Activated T-helper 1 cell treated with anti-CD3 and anti-CD28 coated beads, Interleukin-2, amount 50 U/mL, for 16 hours (primary cell): ENCODE measurements around the gene NLRC4.
"Not testable (repeated sequence)": the region's sequence is repeated elsewhere in the genome, so short reads cannot be mapped to it uniquely, and the experiment has no call there.

Source experiments
- DNase-seq, 2 donors: peaks; one replicate each; pipeline ENCODE4 v3.0.0-alpha.2; 2020; ENCODE audit warnings: low read depth in 1 of 2, low spot score in 1 of 2

Gene NLRC4

DNA sequence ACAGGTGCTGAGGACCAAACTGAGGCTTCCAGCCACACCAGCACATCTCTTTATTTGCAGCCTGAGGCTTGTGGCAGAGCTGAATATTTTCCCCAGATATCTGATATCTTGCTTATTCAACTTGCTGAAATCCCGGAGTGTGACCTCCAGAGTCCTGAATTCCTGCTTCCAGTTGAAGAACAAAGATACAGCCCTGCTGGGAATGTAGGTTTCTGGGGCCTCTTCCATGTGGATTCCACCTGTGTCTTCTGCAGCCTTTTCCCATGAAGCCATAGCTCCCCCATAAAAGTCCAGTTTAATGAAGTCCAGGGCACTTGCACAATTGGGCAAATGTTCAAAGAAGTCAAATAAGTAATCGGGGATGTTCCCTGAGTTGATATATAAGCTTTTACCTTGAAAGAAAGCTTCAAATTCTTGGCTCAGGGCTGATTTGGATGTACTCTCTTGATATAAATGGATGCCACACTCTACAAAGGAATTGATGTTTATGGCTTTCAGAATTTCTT is 14.9 kb downstream of the NLRC4 start:
- no peak for DNase-seq

DNA sequence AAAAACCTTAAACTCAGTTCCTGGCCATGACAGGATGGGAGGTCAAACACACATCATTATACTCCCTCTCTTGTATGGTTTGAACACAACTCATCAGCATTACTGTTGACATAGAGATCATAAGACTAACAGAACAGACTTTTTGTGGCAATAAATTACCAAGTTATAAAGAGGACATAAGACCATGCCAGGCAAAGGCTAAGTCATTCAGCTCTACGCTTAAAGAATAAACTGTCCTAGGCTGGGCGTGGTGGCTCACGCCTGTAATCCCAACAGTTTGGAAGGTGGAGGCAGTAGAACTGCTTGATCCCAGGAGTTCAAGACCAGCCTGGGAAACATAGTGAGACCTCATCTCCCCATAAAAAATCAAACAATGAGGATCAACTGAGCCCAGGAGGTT is 16.4 kb downstream of the NLRC4 start:
- DNase-seq: no peak

- no peak for DNase-seq
These were observed 17.8 kb downstream of the NLRC4 start for GRCh38 chr2:32246911-32247310.

GRCh38 chr2:32242331-32242730 is 22.4 kb downstream of the NLRC4 start:
- no peak for DNase-seq

DNA sequence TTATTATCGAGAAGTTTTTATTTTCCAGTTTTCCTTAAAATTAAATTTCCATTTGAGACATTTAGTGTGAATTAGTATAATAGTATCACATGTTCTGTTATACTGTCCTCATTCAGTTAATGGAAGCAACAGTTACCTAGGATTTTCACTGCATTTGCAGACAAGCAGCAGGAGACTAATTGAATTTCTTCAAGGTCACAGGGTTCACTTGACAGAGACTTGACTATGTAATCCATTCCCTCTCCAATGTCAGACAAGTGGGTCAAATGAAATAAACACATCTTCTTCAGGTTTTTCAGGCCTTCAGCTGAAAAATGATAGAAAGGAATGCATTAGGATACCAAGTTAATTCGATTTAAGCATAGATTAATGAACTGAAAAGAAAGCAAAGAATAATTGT is 26.7 kb downstream of the NLRC4 start:
- DNase-seq: no peak

- DNase-seq: no peak
These were observed 27.2 kb downstream of the NLRC4 start for GRCh38 chr2:32237488-32237887.

DNA sequence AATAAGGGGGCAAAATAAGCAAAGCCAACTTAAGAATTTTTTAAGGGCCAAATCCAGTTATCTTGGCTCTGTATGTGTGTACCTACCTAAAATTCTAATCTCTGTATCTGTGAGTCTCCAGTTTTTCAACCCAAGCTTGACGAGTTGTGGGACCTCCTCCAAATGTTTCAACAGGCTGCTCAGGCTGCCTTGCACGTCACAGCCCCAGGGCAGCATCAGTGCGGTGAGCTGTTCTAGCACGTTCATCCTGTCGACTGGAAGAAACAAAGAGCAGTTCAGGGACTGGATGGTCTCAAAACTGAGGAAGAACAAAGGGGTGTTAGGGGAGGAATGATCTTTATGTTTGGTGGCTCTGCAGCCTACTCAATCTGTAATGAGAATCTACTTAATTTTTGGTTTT is 29.4 kb downstream of the NLRC4 start:
- DNase-seq: no peak

GRCh38 chr2:32231959-32232358 is 32.7 kb downstream of the NLRC4 start:
- no peak for DNase-seq

- DNase-seq: no peak
These were observed 35.1 kb downstream of the NLRC4 start for GRCh38 chr2:32229635-32230034.

DNA sequence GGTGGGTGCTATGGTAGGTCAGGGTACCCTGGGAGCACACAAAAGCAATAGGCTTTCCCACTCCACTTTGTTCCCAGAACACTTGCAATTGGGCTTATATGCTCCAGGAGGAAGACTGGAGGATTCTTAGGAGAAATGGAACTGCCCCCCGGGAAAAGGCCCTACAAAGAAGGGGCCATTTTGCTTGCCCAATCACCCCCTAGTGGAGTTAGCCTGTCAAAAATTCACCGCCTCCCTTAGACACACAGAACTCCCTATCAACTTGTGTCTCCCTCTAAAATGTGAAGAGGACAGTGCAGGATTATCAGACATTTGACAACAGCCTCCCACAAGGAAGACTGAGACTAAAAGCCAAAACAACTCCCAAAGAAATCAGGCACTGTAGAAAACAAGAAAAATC is 36.5 kb downstream of the NLRC4 start:
- DNase-seq: no peak

DNA sequence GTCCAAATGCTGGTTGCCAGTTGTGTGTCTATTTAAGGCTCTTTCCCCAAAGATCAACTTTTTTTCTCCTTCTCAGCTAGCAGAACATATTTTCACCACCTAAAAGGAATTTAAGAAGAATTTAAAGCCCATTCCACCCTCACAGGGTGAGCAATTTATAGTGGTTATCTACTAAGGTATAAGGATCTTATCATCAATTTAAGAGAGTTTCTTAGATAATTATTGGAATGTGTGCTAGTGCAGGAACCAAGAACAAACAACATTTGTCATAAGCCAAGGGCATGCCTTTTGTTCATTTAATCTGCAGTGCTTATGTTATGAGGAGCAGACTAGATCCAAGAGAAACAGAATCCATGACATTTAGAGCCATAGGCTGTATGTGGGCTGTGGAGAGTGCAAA is 37.2 kb downstream of the NLRC4 start:
- DNase-seq: no peak

- DNase-seq: no peak
These were observed 41.7 kb downstream of the NLRC4 start for GRCh38 chr2:32222966-32223365.

GRCh38 chr2:32220445-32220844 is 44.2 kb downstream of the NLRC4 start:
- DNase-seq: no peak

- no peak for DNase-seq
These were observed 52.4 kb downstream of the NLRC4 start for GRCh38 chr2:32212295-32212694.

DNA sequence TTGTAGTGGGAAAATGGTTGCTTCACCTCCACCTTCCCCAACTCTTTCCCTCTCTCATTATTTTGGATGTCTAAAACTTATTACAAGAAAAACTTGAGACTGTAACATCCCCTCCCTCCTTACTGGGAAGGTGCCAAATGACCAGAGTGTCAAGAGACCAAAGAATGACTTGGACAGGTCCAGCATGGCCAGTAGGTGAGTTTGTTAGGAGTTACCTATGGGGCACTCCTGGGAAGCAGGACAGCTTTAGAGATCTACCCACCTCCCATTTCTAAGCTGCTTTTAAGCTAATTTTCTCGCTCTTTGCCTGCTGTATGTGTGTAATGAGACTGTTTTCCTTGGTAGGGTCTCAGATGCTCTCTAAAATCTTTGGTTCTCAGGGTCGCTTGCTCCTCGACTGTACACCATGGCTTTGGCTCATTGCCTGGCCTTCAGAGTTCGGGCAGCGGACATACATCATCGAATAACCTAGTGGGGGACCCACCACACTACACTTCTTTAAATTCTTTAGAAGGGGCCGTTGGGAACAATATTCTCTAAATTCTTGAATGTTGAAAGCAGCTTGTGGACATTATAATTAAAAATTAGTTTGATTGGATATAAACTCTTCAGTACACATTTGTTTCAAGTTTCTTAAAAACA is 53.8 kb downstream of the NLRC4 start:
- DNase-seq: no peak

- not testable (repeated sequence) for DNase-seq
These were observed 61.3 kb downstream of the NLRC4 start for GRCh38 chr2:32203428-32203827.

DNA sequence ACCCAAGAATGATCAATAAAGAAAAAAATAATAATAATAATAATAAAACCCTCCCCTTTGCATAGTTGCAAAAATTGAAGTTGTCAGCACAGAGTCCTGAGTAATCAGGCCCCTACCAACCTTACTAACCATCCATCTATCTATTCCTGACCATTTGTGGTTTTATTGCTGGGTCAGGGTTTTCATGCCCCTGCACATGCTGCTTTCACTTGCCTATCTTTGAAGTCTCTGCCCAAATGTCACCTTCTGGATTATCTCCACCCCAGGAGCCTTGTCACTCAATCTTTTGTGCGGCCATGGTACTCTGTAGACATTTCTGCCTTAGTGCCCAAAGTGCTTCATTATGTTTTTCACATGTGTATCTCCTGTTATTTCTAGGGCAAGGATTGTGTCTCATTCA is 63.9 kb downstream of the NLRC4 start:
- DNase-seq: no peak

- no peak for DNase-seq
These were observed 72.3 kb downstream of the NLRC4 start for GRCh38 chr2:32192418-32192817.

DNA sequence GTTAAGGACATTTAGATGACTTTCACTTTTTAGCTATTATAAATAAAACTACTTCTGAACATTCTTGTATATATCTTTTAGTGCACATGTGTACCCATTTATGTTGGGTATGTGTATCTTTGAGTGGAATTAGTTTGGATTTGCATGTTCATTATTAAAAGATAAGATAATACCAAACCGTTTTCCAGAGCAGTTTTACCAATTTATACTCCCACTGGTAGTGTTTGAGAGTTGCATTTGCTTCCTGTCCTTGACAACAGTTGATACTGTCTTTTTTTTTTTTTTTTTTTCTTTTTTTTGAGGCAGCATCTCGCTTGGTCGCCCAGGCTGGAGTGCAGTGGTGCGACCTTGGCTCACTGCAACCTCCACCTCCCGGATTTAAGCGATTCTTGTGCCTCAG is 75.7 kb downstream of the NLRC4 start:
- DNase-seq: no peak

GRCh38 chr2:32182667-32183066 is 82.0 kb downstream of the NLRC4 start:
- no peak for DNase-seq
